Measurements from ENCODE around the gene VAMP5.

GRCh38 chr2:85591563-85591962 is 7.3 kb downstream of the VAMP5 start:
- TF ChIP-seq SIN3A (IDR thresholded peaks at IDR 0.05; ENCODE audit: low read depth) (no peak), EZH2 (IDR thresholded peaks at IDR 0.05) (no peak), SP1 (IDR thresholded peaks at IDR 0.05; ENCODE audit: low read depth) (no peak), CTCF (IDR thresholded peaks at IDR 0.05 in 2 of 3, conservative IDR thresholded peaks at IDR 0.05 in 1 of 3; ENCODE audit: borderline replicate concordance in 1 of 3, insufficient read depth in 1 of 3, low read depth in 2 of 3, low read length in 2 of 3) (no peak)

All from HCT116 (cell line).